Kidney (tissue), 14 donors: ENCODE measurements around the gene SEMA3A. TPM values are rescaled to one million over a fixed set of nuclear protein-coding genes. Genes with fewer than 3 reads are reported as not detected.

Experiments
- DNase-seq, 5 donors: peaks; one replicate each; pipeline ENCODE4 v3.0.0-alpha.2; 2013 to 2020
- FAIRE-seq: peaks from 2 replicates; lab custom pipeline; 2012; peaks lifted over from hg19 to GRCh38; lab: Jason Lieb, UNC
- H3K27ac ChIP-seq, 2 donors: one replicate each; pipeline ENCODE4 v1.7.0; 2013; ENCODE audit warnings: low read depth in 2 of 2, low read length in 2 of 2, inconsistent platforms in 1 of 2
- H3K27me3 ChIP-seq: one replicate; pipeline ENCODE4 v1.7.1; 2013; ENCODE audit warnings: low read length, inconsistent platforms; ENCODE audit not compliant: control insufficient read depth, insufficient read depth
- H3K36me3 ChIP-seq, 3 donors: one replicate each; pipeline versions ENCODE4 v1.7.0 to v1.7.1; 2013; ENCODE audit warnings: low read length in 3 of 3, control low read depth in 1 of 3, inconsistent platforms in 1 of 3; ENCODE audit not compliant: insufficient read depth in 3 of 3, control insufficient read depth in 2 of 3
- H3K4me1 ChIP-seq, 3 donors: one replicate each; pipeline versions ENCODE4 v1.7.0 to v1.7.1; 2013; ENCODE audit warnings: low read length in 3 of 3, inconsistent platforms in 1 of 3, low read depth in 1 of 3; ENCODE audit not compliant: control insufficient read depth in 2 of 3, insufficient read depth in 2 of 3
- H3K4me3 ChIP-seq, 3 donors: one replicate each; pipeline versions ENCODE4 v1.7.0 to v1.8.1; 2013; ENCODE audit warnings: low read length in 3 of 3, control low read depth in 1 of 3, inconsistent platforms in 1 of 3
- H3K9ac ChIP-seq, 3 donors: one replicate each; pipeline versions ENCODE4 v1.7.0 to v1.7.1; 2013; ENCODE audit warnings: low read length in 3 of 3, control low read depth in 1 of 3, inconsistent platforms in 1 of 3
- H3K9me3 ChIP-seq, 3 donors: one replicate each; pipeline versions ENCODE4 v1.7.0 to v1.7.1; 2013; ENCODE audit warnings: low read length in 3 of 3, control low read depth in 1 of 3, inconsistent platforms in 1 of 3; ENCODE audit not compliant: control insufficient read depth in 2 of 3, insufficient read depth in 1 of 3
- intact Hi-C: fragments of 100-400 bp; cut with DNase I; formaldehyde crosslinking; loops from one replicate; pipeline ENCODE4 v1.11.1; 2022
- polyA plus RNA-seq: library from polyadenylated mRNA; stranded (reverse); fragments of 350-450 nt; fragmentation: Illumina TruSeq; extraction: RNeasy Lipid Tissue Mini Kit (QIAGEN cat#74804); gene quantifications from one replicate; pipeline ENCODE4 v1.2.3, GENCODE V29; 2014; ENCODE audit warnings: low read depth, low replicate concordance; ENCODE audit not compliant: insufficient read depth
- total RNA-seq: library from RNA; stranded (reverse); fragmentation: NEBNext Ultra II Directional; extraction: Animal tissue kit (Norgen Biotek cat#: 25700); gene quantifications from one replicate; pipeline ENCODE4 v1.2.1, GENCODE V29; 2021
- TF ChIP-seq, protein P1 (sequence below): IDR thresholded peaks from 3 replicates; pipeline ENCODE4 v1.5.1; 2012; ENCODE audit warnings: mild to moderate bottlenecking, moderate library complexity, borderline replicate concordance; ENCODE audit not compliant: insufficient read depth; ENCODE audit errors: extremely low read depth
- donor health status: control.
- donor health status: control.
- donor health status: control.
- donor health status: control.
- donor health status: control.
- donor health status: DM: yes; HTN: yes; CAD: no.
- donor health status: Normal renal cell carcinoma (clear cell type).

Gene SEMA3A
- total and polyA plus RNA-seq, 2 donors from 2014 or later, result 0.34 to 10.7 TPM

DNA sequence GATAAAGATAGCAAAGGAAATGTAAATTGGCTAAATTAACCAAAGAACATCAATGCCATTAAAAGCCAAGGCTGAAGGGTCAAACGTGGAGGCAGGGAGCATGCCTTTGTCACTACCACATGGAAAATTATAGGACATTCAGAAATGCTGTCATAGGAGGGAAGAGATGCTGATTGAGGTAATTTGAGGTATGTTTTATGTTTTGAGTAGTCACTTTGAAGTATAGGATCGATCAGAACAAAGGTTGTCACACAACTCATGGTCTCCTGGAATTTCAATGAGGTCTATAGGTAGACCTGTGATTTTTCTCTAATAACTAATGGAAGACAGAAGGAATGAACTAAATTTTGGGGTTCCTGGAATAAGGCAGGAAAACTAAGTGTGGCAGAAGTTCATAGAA is 149.8 kb downstream of the SEMA3A start:
- Histone ChIP-seq H3K9ac (no peak overlapping the region), H3K27me3 (no peaks in the 10 kb centered on the region), H3K27ac (no peak overlapping the region), H3K4me3 (no peak overlapping the region), H3K9me3 (no peaks in the 10 kb centered on the region), H3K36me3 (no peaks in the 10 kb centered on the region), H3K4me1 (no peaks in the 10 kb centered on the region)
- TF ChIP-seq, protein P1, sequence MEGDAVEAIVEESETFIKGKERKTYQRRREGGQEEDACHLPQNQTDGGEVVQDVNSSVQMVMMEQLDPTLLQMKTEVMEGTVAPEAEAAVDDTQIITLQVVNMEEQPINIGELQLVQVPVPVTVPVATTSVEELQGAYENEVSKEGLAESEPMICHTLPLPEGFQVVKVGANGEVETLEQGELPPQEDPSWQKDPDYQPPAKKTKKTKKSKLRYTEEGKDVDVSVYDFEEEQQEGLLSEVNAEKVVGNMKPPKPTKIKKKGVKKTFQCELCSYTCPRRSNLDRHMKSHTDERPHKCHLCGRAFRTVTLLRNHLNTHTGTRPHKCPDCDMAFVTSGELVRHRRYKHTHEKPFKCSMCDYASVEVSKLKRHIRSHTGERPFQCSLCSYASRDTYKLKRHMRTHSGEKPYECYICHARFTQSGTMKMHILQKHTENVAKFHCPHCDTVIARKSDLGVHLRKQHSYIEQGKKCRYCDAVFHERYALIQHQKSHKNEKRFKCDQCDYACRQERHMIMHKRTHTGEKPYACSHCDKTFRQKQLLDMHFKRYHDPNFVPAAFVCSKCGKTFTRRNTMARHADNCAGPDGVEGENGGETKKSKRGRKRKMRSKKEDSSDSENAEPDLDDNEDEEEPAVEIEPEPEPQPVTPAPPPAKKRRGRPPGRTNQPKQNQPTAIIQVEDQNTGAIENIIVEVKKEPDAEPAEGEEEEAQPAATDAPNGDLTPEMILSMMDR, result no peak
- intact Hi-C loops, result no loop called here
- no peak for DNase-seq
- no peak for FAIRE-seq

DNA sequence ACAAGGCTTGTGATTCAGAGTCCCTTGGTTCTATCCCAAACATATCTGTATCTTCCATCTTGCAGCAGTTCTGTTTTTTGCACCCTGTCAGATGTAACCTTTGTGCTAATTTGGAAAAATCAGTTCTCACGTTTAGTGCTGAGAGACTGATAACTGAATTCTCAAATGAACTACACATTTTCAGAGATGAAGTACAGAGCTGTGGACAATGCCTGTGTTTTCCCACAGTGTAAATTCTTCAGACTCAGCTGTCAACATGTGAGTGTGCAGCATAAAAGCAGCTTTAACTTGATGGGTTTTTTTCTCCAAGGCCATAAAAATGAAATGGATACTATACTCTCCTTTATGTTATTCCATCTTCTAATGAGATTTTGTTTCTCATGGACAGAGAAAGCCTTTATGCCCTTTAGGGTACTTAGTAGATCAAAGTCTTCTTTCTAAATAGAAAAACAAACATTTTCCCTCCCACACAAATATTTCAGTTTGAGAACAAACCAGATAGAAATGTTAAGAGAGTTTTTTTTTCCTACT is 150.9 kb downstream of the SEMA3A start:
- Histone ChIP-seq H3K4me1 (no peaks in the 10 kb centered on the region), H3K9ac (no peak overlapping the region), H3K27ac (no peak overlapping the region), H3K27me3 (no peaks in the 10 kb centered on the region), H3K9me3 (no peaks in the 10 kb centered on the region), H3K4me3 (no peak overlapping the region), H3K36me3 (no peaks in the 10 kb centered on the region)
- intact Hi-C loops, result no loop called here
- TF ChIP-seq, protein P1, result no peak
- FAIRE-seq (no peak), DNase-seq (peak in 2 of 5 donors; percentile 62 to 64)

DNA sequence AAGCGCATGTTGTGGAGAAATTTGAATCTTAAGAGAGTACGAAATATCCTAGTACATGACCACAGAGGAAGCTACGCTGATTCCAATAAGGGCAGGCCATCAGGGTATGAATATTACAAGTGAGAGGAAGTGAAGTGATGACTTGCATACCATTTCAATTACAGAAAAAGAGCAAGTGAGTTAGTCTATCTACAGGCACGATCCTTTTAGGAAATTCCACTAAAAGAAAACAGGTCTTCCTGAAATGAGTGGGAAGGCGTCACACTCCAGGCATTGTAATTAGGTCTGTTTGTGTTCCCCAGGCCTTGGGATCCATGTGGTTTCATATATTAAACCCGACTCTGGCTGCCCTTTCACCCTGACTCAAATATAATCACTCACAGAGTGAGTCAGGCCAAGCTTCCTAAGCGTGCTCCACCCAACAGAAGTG is 152.5 kb downstream of the SEMA3A start:
- no peak overlapping the region for H3K9ac ChIP-seq
- TF ChIP-seq, protein P1, result no peak

DNA sequence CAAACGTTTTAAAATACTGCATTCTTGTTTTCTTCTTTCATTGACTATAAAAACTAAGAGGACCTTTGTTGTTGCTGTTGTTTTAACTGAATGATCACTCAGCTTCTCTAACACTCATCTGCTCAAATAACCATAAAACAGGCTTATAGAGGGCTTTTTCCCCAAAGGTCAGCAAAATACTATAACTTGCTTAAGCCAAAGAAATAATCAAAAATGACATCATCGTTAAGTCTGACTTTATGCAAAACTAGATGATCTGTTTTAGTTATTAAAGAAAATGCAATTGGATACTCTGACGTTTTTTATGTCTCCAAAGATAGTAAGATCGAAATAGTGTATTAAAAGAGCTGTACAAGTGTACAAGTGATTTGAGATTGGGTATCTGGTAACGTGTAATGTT is 152.9 kb downstream of the SEMA3A start:
- DNase-seq (no peak), FAIRE-seq (no peak)
- Histone ChIP-seq H3K27ac (no peak overlapping the region), H3K36me3 (no peaks in the 10 kb centered on the region), H3K4me3 (no peak overlapping the region), H3K4me1 (no peaks in the 10 kb centered on the region), H3K9ac (no peak overlapping the region), H3K27me3 (no peaks in the 10 kb centered on the region), H3K9me3 (no peaks in the 10 kb centered on the region)
- intact Hi-C loops, result no loop called here
- TF ChIP-seq, protein P1, result no peak

More for the DNA sequence above, 152.5 kb downstream of the SEMA3A start:
- no peak for FAIRE-seq
- DNase-seq, result peak in 3 of 5 donors; percentile 18 to 53 (median 29)
- H3K4me3 ChIP-seq, result no peak overlapping the region
- no peak overlapping the region for H3K27ac ChIP-seq
- no peaks in the 10 kb centered on the region for H3K4me1 ChIP-seq
- H3K9me3 ChIP-seq, result no peaks in the 10 kb centered on the region
- intact Hi-C loops, result no loop called here
- H3K36me3 ChIP-seq, result no peaks in the 10 kb centered on the region
- H3K27me3 ChIP-seq, result no peaks in the 10 kb centered on the region
